GM18511 (cell line): ENCODE measurements around the gene SLCO1B1.
"Not testable (repeated sequence)": the region's sequence is repeated elsewhere in the genome, so short reads cannot be mapped to it uniquely, and the experiment has no call there.

ENCODE experiments used
- ATAC-seq: cut with Tn5 transposase; IDR thresholded peaks from one replicate; pipeline ENCODE4 v1.9.1; 2021; ENCODE audit warnings: mild to moderate bottlenecking, moderate library complexity; ENCODE audit not compliant: unreplicated experiment

SLCO1B1 gene

GRCh38 chr12:21130998-21131397 lies at the start of gene SLCO1B1:
SLCO1B1 (plus strand) TSS chr12:21131194; CDS start chr12:21141575, 10,381 bp downstream.
- no peak for ATAC-seq

- ATAC-seq, result not testable (repeated sequence)
Measured at GRCh38 chr12:21084753-21085152, 46.2 kb upstream of the SLCO1B1 start.

GRCh38 chr12:21111732-21112131 lies 19.3 kb upstream of the SLCO1B1 start:
- ATAC-seq, result no peak

DNA sequence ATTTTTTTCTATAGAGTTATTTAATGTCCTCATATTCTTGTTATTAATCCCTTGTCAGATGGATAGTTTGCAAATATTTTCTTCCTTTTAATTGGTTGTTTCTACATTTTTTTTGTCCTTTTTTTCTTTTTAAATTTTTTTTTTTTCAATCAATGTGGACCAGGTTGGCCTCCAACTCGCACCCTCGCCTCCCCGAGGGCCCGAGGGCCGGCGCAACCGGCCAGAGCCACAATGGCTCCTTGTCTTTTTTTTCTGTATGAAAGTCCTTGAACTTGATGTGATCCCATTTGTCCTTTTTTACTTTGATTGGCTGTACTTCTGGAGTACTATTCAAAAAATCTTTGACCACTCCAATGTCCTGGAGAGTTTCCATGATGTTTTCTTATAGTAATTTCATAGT lies 17.7 kb upstream of the SLCO1B1 start:
- no peak for ATAC-seq

DNA sequence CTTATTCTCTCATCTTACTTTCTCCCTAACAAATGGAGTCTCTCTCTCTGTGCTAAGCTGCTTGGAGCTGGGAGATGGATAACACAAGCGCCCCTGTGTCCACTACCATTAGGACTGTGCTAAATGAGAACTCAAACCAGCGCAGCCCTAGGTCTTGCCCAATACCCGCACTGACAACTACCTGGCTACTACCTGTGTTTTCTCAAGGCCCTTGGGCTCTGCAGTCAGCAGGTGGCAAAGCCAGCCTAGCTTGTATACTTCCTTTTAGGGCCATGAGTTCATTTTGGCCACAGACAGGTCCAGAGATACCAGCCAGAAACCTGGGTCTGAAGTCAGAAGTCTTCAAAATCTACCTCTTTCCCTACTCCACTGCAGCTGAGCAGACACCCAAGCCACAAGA lies 13.0 kb upstream of the SLCO1B1 start:
- no peak for ATAC-seq

GRCh38 chr12:21118760-21119159 lies 12.2 kb upstream of the SLCO1B1 start:
- ATAC-seq, result no peak

GRCh38 chr12:21129351-21129750 lies 1.6 kb upstream of the SLCO1B1 start:
- ATAC-seq, result no peak

- no peak for ATAC-seq
Measured at GRCh38 chr12:21129906-21130305, 1.1 kb upstream of the SLCO1B1 start.

GRCh38 chr12:21137318-21137999 lies 6.5 kb downstream of the SLCO1B1 start:
- not testable (repeated sequence) for ATAC-seq

DNA sequence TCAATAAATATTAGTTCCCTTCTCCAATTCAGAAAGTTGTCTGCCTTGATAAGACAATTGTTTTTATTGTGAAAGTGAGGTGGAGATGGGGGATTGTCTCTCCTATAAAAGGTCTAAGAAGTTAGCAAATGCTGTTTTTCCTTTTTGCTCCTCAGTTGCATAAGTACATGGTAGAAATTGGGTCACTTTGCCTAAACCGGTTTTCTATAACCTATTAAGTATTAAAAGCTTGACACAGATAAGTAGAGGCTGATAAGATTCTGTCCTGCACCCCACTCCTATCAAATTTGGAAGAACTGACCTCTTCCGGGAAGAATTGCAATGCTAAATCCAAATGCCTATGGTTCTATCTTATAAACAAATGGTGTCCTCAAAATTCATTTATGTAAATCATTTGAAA lies 7.0 kb downstream of the SLCO1B1 start:
- ATAC-seq, result no peak

GRCh38 chr12:21144309-21144708 lies 13.3 kb downstream of the SLCO1B1 start:
- no peak for ATAC-seq

GRCh38 chr12:21149861-21150260 lies 18.9 kb downstream of the SLCO1B1 start:
- not testable (repeated sequence) for ATAC-seq

GRCh38 chr12:21151184-21151583 lies 20.2 kb downstream of the SLCO1B1 start:
- ATAC-seq, result no peak

DNA sequence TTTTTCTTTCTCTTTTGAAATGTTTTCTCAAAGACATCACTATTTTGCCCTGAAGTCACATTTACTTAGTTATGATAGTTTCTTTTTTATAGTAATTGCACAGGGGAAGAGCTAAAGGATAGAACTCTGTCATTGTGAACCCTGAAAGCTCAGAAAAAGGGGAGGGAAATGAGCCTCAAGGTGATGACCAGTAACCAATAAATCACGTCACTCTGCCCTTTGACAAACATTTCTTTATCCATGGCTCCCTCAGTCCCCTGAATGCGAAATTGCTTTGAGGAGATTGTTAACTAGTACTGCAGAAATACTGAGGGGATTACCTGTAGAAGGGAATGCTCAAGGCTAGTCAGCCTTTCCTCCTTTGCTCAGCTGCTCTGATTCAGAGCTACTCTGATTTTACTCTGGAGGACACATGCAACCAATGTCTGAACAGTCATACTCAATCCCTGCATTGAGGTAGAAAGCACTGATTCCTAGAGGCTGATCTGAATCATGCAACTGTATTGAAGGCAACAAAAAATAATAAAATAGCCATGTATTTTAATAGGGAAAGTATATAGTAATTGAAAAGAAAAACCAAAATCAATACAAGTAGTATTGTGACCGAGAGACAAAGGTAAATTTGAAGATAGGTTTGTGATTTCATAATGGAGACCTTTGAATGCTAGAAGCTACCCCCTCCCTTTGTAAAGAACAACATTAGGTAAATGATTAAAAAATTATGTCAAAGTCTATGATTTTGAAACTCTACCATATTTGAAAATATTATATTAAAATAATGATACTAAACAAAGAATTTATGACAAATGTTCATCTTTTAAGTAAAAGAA lies 24.7 kb downstream of the SLCO1B1 start:
- ATAC-seq, result no peak

DNA sequence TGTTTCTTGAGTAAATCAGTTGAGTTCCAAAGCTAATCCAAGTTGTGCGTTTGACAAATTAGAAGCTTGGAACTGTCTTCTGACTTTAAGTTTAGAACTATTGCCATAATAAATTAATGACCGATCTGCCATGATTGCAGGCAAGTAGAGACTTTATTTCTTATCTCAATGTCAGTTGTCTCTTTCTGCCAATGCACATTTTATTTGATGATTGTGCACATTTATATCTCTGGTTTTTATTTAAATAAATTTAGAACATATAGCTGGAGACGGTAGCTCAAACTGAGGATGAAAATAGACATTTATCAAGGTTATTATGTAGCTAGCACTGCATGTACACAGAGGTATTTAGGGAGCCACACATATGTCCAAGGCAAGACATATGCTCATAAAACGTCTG lies 34.1 kb downstream of the SLCO1B1 start:
- no peak for ATAC-seq

DNA sequence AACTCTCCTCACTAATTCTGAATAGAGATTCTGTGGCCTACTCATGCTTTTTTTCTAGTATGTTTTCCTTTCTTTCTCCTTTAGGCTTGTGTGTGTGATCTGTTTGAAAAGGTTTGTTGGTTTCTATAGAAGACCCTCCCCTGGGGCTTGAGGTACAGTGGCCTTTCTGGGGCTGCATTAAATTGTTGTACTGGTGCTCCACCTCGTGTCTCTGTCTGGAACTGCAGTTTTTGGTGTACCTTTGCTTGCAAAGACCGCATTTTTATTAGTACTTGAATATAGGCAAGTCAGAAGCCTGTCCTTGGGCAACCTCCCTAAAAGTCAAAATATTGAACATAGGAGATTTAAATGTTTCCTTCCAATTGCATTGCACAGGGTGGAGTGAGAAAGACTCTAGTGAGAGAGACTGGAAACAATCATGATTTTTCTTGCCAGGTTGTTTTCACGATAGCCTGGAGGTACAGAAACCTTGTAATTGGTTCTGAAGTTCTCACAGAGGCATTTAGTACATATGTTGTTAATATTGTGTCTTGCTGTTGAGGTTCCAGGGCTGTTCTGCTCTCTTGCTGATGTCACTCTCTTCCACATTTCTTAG lies 39.0 kb downstream of the SLCO1B1 start:
- peak; percentile 78 for ATAC-seq

DNA sequence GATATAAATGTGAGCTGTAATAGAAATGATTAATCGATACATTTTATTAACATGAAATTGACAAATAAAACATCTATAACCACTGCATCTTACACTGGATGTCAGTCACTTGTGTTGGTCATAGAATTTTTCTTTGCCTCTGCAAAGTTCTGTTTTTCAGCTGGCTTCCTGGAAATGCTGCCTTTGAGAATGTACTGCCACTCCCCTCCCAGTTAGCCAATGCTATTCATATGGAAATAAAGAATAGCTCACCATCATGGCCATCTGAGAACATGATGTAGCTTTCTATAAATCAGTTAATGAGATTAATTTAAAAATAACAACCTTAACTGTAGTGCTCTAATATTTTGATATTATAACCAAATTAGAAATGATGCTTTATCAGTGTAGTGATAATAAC lies 41.1 kb downstream of the SLCO1B1 start:
- no peak for ATAC-seq

GRCh38 chr12:21183721-21184275 lies 52.8 kb downstream of the SLCO1B1 start:
- no peak for ATAC-seq

- no peak for ATAC-seq
Measured at GRCh38 chr12:21190016-21190415, 59.0 kb downstream of the SLCO1B1 start.

GRCh38 chr12:21214433-21214832 lies 83.4 kb downstream of the SLCO1B1 start:
- ATAC-seq, result not testable (repeated sequence)

- ATAC-seq, result no peak
Measured at GRCh38 chr12:21219206-21219605, 88.2 kb downstream of the SLCO1B1 start.

DNA sequence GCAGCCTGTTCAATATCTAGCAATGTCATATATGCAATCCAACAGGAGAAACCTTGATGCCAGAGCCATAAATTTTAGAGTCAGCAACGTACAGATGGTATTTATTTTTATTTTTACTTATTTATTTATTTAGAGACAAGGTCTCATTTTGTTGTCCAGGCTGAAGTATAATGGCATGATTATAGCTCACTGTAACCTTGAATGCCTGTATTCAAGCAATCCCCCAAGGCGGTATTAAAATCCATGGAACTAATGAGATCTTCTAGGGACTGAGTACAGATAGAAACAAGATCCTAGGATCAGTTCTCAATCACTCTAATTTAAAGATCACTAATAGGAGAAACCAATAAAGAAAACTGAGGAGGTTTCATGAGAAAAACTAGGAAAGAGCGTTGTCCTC lies 89.3 kb downstream of the SLCO1B1 start:
- no peak for ATAC-seq
